ENCODE data around the gene NBL1. TPM values are rescaled to one million over a fixed set of nuclear protein-coding genes. Genes with fewer than 3 reads are reported as not detected.

NBL1 gene
- total RNA-seq, 1 experiment from 2014 or later, result 100 TPM

GRCh38 chr1:19694298-19694697, 50.2 kb downstream of the NBL1 start:
- DNase-seq, result no peak
- Mint-ChIP-seq H3K9me3 (ENCODE audit: low read depth, unreplicated experiment) (no peaks in the 10 kb centered on the region), H3K4me1 (ENCODE audit: low read depth, unreplicated experiment) (no peaks in the 10 kb centered on the region), H3K4me3 (ENCODE audit: low read depth, unreplicated experiment) (no peak overlapping the region), H3K27ac (ENCODE audit: unreplicated experiment) (no peak overlapping the region), H3K36me3 (ENCODE audit: insufficient read depth, unreplicated experiment) (no peaks in the 10 kb centered on the region), H3K27me3 (ENCODE audit: unreplicated experiment) (no peaks in the 10 kb centered on the region)
- intact Hi-C loops (cut with micrococcal nuclease; ENCODE audit: unreplicated experiment), result no loop called here
- TF ChIP-seq, protein P1, sequence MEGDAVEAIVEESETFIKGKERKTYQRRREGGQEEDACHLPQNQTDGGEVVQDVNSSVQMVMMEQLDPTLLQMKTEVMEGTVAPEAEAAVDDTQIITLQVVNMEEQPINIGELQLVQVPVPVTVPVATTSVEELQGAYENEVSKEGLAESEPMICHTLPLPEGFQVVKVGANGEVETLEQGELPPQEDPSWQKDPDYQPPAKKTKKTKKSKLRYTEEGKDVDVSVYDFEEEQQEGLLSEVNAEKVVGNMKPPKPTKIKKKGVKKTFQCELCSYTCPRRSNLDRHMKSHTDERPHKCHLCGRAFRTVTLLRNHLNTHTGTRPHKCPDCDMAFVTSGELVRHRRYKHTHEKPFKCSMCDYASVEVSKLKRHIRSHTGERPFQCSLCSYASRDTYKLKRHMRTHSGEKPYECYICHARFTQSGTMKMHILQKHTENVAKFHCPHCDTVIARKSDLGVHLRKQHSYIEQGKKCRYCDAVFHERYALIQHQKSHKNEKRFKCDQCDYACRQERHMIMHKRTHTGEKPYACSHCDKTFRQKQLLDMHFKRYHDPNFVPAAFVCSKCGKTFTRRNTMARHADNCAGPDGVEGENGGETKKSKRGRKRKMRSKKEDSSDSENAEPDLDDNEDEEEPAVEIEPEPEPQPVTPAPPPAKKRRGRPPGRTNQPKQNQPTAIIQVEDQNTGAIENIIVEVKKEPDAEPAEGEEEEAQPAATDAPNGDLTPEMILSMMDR (IDR thresholded peaks at IDR 0.05; ENCODE audit: unreplicated experiment), result no peak
- BruUV-seq (replicated peaks), result no TSS peak
- CTCF ChIA-PET, result interaction anchor here (0.6 to 1.4 kb wide), 2 partner anchors 9 to 1579 kb away, joined by 3 to 7 read pairs; no protein-coding TSS in a partner anchor

DNA sequence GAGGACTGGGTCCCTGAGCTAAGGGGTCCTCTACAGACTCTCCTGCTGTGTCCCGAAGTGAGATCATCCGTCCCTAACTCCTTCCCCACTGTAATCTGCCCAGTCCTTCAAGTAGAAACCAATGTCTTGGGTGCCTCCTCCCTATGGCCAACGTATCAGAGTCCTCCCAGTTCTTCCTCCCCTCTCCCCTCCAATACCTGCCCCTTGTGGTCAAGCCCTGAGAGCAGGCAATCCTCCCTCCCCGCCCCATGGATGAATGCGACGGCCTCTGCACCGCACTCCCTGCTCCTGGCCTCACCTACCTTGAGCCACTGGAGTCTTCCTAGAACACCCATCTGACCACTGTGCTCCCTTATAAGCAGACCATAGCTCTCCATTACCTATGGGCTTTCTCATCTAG, 51.7 kb downstream of the NBL1 start:
- BruUV-seq (replicated peaks), result no TSS peak
- TF ChIP-seq, protein P1 (IDR thresholded peaks at IDR 0.05; ENCODE audit: unreplicated experiment), result no peak
- Mint-ChIP-seq H3K27ac (ENCODE audit: unreplicated experiment) (no peak overlapping the region), H3K4me3 (ENCODE audit: low read depth, unreplicated experiment) (no peak overlapping the region), H3K4me1 (ENCODE audit: low read depth, unreplicated experiment) (no peaks in the 10 kb centered on the region), H3K27me3 (ENCODE audit: unreplicated experiment) (no peaks in the 10 kb centered on the region), H3K9me3 (ENCODE audit: low read depth, unreplicated experiment) (no peaks in the 10 kb centered on the region), H3K36me3 (ENCODE audit: insufficient read depth, unreplicated experiment) (no peaks in the 10 kb centered on the region)
- intact Hi-C loops (cut with micrococcal nuclease; ENCODE audit: unreplicated experiment), result no loop called here
- DNase-seq, result no peak
- CTCF ChIA-PET, result no interaction called here

DNA sequence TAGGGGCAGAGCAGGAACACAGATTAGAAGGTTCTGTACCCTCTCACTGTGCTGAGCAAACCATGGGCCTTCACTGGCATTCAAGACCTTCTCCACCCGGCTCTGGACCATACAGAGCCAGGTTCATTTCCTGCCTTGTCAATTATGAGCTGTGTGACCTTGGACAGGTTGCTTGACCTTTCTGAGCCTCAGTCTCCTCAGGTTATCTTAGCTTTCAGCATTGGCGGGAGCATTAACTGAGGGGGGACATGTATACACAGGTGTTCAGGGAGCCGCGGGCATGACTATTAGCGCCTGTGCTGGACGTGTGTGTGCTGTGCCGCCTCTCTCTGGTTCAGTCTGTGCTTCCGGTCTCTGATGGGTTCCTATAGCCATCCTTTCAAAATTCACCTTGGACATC, 52.7 kb downstream of the NBL1 start:
- DNase-seq, result no peak
- Mint-ChIP-seq H3K4me1 (ENCODE audit: low read depth, unreplicated experiment) (no peaks in the 10 kb centered on the region), H3K4me3 (ENCODE audit: low read depth, unreplicated experiment) (no peak overlapping the region), H3K27ac (ENCODE audit: unreplicated experiment) (no peak overlapping the region), H3K9me3 (ENCODE audit: low read depth, unreplicated experiment) (no peaks in the 10 kb centered on the region), H3K36me3 (ENCODE audit: insufficient read depth, unreplicated experiment) (no peaks in the 10 kb centered on the region), H3K27me3 (ENCODE audit: unreplicated experiment) (no peaks in the 10 kb centered on the region)
- TF ChIP-seq, protein P1 (IDR thresholded peaks at IDR 0.05; ENCODE audit: unreplicated experiment), result no peak
- CTCF ChIA-PET, result no interaction called here
- BruUV-seq (replicated peaks), result no TSS peak
- intact Hi-C loops (cut with micrococcal nuclease; ENCODE audit: unreplicated experiment), result no loop called here

DNA sequence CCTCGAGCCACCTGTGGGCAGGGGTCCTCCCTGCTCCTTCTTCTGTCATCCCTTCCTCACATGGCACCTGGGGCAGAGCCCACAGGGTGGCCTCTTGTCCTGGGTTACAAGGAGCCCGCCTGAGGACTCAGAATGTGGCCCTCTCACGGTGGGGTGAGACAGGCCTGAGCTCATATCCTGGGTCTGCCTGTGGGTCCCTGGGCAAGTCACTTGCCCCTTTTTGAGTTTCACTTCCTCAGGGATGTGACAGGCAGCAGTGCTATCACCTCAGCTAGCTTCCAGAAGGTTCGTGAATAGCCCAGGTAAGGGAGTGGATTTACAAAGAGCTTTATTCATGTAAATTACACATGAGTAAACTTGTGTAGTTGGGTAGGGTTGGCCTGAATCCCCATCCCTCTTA, 54.1 kb downstream of the NBL1 start:
- Mint-ChIP-seq H3K9me3 (ENCODE audit: low read depth, unreplicated experiment) (no peaks in the 10 kb centered on the region), H3K36me3 (ENCODE audit: insufficient read depth, unreplicated experiment) (no peaks in the 10 kb centered on the region), H3K27ac (ENCODE audit: unreplicated experiment) (no peak overlapping the region), H3K4me1 (ENCODE audit: low read depth, unreplicated experiment) (no peaks in the 10 kb centered on the region), H3K4me3 (ENCODE audit: low read depth, unreplicated experiment) (no peak overlapping the region), H3K27me3 (ENCODE audit: unreplicated experiment) (no peaks in the 10 kb centered on the region)
- no TSS peak for BruUV-seq (replicated peaks)
- DNase-seq, result no peak
- intact Hi-C loops (cut with micrococcal nuclease; ENCODE audit: unreplicated experiment), result no loop called here
- CTCF ChIA-PET, result no interaction called here
- TF ChIP-seq, protein P1 (IDR thresholded peaks at IDR 0.05; ENCODE audit: unreplicated experiment), result no peak
